GM21717 (cell line): Measurements from ENCODE around the gene SMAD1.
A peak's percentile ranks its signal among the peaks of the same experiment; 100 is the strongest.
"Not testable (repeated sequence)": the region's sequence is repeated elsewhere in the genome, so short reads cannot be mapped to it uniquely, and the experiment has no call there.

Experiments
- ATAC-seq: cut with Tn5 transposase; IDR thresholded peaks from one replicate; pipeline ENCODE4 v1.9.1; 2021; ENCODE audit warnings: mild to moderate bottlenecking, moderate library complexity; ENCODE audit not compliant: unreplicated experiment

SMAD1 gene

GRCh38 chr4:145525291-145525740 is 43.7 kb downstream of the SMAD1 start:
- ATAC-seq, result no peak

DNA sequence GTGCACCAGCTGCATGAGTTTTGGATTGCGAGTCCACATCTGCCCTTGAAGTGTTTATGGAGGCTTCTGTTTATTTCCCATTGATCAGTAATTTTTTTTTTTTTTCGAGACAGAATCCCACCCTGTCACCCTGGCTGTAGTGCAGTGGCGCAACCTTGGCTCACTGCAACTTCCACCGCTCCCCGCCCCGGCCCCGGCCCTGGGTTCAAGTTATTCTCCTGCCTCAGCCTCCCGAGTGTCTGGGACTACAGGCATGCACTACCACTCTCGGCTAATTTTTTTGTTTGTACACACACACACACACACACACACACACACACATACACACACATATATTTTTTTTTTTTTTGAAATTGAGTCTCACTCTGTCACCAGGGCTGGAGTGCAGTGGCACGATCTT is 46.1 kb downstream of the SMAD1 start:
- ATAC-seq, result no peak

DNA sequence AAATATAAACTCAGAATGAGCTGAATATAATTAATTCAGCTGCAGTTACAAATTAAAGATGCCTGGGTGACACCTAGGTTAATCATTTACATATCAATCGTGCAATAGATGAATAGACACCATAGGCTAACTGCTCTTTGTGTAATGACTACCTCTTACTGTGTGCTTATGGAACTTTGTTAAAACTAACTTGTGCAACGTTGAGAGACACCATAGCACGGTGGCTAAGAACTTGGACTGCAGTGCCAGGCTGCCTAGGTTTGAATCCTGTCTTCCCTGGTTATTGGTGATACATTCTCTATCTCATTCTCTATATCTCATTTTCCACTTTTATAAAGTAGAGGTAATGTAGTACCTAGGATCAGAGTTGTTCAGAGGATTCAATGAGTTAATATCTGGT is 46.9 kb downstream of the SMAD1 start:
- no peak for ATAC-seq

DNA sequence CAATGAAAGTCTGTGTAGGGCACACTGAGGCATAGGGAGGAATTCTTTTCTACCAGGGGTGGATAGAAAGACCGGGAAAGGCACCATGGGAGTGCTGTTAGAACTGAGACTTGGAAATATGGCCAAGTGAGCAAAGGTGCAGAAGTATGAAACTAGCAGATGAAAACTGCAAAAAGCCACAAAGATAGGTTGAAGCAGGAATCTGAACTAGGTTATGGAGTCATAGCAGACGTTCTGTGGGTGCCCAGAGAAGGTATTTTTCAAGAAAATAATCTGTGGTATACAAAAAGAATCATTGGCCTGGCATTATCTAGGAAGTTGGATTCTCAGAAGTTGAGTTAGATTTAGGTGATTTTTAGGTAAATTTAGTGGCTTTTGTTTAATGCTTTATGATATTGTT is 48.5 kb downstream of the SMAD1 start:
- ATAC-seq, result peak; percentile 52

DNA sequence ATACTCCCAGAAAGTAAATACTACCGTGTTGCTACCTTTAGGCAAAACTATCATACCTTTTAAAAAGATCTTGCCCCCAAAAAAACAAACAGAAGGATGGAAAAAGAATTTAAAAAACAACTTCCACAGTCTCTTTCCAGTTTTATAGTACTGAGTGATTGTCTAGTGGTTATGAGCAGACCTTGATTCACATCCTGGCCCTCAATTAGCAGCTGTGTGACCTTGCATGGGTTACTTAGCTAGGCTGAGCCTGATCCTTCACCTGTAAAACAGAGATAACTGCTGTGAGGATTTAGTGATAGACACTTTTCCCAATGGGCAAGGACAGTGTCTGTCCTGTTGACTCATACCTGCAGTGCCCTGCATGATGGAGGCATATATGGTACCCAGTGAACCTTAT is 49.0 kb downstream of the SMAD1 start:
- no peak for ATAC-seq

DNA sequence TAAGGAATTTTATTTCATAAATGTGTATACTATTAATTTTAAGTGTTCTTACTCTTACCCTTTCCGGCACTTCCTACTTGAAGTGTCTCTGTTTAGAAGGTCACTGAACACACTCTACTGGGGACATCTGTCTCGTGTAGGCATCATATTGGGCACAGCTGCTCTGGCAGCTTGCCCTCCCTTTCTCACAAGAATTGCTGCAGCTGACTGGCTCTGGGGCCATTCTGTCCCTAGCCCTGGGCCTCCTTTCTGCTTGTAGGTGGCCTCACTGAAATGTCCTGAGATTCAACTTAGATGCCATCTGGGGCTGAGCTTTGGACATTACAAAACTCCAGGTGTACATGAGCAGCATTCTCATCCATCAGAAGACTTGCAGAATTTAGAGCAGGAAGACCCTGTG is 49.6 kb downstream of the SMAD1 start:
- ATAC-seq, result no peak

DNA sequence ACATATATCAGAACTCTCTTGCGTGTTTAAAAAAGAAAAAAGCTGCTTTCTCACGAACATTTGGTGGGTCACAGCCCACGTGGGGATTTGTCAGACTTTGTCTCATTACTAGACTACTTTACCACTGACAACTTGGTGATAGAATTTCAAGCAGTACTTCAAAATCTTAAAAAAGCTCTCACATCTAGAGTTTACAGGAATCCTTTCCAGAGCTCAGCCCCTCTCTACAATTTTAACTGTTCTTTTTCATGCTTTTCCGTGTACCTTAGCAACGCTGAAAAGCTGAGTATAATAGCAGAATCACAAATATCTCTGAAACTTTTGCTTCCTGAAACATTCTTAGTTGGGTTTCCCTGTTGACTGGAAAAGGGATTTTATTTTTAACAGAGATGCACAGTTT is 50.2 kb downstream of the SMAD1 start:
- no peak for ATAC-seq

- ATAC-seq, result no peak
Measured at GRCh38 chr4:145533001-145533400, 51.3 kb downstream of the SMAD1 start.

- ATAC-seq, result not testable (repeated sequence)
Measured at GRCh38 chr4:145533415-145533814, 51.8 kb downstream of the SMAD1 start.

DNA sequence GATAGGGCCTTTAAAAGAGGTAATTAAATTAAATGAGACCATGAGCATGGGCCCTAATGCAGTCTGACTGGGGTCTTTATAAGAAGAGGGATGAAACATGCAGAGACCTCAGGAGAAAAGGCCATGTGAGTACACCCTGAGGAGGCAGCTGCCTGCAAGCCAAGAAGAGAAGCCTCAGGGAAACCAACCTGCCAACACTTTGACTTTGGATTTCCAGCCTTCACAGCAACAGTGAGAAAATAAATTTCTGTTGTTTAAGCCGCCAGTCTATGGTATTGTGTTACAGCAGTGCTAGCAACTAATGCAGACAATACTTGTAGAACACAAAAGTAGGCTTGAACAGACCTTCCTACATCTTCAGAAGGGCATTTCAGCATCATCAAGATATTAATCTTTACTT is 52.3 kb downstream of the SMAD1 start:
- ATAC-seq, result no peak

DNA sequence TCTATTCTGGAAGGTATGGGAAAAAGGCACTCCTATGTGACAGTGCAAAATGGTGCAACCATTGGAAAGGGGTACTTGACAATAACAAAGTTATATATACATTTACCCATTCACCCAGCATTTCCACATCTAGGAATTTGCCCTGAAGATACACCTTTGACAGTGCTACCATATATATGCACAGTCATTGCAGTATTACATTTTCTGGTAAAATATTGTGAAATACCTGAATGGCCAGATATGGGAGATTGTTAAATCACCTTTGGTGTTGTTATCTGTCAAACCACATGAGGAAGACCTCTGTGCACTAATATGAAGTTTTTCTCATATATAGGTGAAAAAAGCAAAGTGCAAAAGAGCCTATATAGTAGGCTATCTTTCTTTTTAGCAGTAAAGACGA is 53.5 kb downstream of the SMAD1 start:
- no peak for ATAC-seq

DNA sequence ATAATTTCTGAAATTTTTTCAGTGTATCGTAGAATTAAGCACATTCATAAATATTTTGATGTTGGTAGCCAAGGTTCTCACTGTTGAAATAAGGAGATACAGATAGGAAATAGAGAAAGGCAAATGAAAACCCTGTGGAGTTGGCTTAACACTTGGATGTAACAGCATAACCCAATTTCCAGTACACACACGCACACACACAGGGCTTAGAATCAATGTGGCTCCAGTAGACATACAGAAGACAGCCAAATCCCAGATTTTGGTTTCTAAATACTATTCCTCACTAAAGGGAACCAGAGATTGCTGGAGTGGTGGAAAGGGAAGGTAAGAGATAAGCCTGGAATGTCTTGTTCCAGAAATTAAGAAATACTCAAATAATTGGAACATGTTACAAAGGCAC is 54.4 kb downstream of the SMAD1 start:
- ATAC-seq, result no peak

- ATAC-seq, result no peak
Measured at GRCh38 chr4:145538596-145538995, 56.9 kb downstream of the SMAD1 start.

GRCh38 chr4:145539671-145540070 is 58.0 kb downstream of the SMAD1 start:
- no peak for ATAC-seq

DNA sequence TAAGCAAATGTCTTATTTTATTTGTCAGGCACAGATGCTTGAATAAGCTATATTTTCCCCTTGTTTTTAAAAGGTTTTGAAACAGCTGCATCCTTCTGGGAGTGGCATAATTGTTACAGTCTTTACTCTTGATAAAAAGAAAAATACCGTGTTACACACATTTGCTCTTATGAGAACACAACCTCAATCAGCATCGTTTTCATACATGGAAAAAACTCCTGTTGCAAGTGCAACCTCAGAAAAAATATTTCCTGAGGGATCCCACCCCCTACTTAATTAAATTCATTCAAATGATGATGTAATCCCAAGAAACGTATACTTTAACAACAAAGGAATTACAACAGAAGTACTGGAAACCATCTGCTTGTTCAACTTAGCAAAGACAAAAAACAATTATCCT is 58.6 kb downstream of the SMAD1 start:
- ATAC-seq, result no peak

GRCh38 chr4:145541346-145541745 is 59.7 kb downstream of the SMAD1 start:
- ATAC-seq, result no peak

DNA sequence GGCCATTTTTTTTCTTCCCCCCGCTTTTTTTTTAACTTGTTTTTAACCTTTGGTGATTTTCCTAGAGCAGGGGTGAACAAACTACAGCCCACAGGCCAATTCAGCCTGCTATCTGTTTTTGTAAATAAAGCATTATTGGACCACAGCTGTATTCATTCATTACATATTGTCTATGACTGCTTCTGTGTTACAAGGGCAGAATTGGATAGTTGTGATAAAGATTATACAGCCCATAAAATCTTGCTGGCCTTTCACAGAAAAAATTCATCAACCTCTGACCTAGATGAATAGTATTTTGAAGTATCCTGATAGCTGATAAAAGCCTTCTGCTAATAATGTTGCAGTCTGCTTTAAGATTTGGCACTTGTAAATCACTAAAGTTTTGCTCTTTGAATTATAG is 63.4 kb downstream of the SMAD1 start:
- no peak for ATAC-seq

DNA sequence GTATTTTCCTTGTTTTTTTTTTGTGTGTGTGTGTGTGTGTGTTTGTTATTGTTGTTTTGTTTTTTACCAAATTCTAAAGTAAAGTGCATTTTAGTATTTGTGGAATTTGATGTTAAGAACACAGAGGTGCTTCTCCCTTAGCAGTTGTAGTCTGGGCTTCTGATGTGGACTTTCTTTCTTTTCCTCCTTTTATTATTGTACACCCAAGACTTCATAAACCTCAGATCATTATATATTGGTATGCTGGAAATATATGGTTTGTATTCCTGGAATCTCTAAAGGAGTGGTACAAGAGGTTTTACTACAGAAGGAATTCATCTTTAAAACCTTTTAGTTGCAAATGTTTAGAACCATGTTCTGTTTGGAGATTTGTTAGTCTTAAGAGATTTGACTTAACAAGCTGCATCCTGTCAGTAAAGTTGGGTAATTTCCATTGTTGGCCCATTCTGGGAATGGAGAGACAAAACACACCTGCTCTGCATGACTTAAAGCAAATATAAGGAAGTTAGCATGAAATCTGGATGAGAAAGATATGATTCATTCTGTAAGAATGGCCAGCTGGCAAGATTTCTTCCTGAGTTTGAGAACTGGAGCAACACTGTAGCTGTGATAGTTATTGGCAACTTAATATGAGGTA is 64.0 kb downstream of the SMAD1 start:
- peak; percentile 50 for ATAC-seq

DNA sequence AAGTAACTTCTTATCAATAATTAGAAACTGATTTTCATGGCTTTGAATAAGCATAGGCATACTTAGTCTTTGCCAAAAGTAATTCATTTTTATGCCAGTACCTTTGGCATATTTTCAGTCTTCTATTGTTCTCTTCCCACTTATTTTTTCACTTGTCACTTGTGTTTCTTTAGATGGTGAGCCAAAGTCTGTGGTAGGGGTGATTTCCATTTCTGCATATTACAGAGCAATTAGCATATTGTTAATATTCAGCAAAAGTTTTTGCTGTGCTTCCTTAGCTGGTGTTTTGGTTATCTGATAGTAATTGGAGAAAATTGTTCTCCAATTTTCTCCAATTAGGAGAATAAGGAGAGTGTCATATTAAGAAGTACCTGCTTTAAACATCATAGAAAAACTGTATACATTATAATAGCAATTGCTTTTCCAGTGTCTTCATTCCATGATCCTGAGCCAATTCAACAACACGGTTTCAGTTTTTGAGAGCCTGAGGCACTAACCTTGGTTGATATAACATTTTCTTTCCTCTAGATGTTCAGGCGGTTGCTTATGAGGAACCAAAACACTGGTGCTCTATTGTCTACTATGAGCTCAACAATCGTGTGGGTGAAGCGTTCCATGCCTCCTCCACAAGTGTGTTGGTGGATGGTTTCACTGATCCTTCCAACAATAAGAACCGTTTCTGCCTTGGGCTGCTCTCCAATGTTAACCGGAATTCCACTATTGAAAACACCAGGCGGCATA is 64.7 kb downstream of the SMAD1 start:
- ATAC-seq, result peak; percentile 29

DNA sequence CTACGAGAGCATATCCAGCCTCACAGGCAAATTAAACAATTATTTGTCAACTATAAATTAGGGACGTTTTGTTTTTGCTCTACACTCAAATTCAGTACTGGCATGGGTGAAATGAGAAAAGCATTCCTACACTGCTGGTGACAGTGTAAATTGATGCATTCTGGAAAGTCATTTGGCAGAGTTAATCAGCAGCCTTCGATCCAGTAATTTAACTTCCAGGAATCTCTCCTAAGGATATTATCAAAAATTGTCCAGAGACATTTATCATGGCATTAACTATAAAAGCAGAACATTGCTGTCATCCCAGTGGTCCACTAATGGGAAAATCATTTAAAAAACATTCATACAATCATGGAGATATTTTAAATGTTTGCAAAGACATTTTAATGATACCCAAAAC is 70.0 kb downstream of the SMAD1 start:
- ATAC-seq, result no peak

GRCh38 chr4:145552181-145552822 is 70.6 kb downstream of the SMAD1 start:
- ATAC-seq, result peak; percentile 83

DNA sequence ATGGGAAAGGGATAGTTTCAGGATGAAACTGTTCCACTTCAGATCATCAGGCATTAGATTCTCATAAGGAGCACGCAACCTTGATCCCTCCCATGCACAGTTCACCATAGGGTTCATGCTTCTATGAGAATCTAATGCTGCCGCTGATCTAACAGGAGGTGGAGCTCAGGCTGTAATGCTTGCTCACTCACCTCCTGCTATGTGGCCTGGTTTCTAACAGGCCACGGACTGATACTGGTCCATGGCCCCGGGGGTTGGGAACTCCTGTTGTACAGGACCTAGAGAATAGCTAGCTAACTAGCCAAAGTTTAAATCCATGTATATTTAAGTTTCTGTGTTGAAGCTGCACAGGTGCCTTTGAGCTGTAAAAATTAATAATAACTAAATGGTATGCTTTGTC is 71.7 kb downstream of the SMAD1 start:
- no peak for ATAC-seq
